ENCODE measurements around the gene CDKN2C. TPM values are rescaled to one million over a fixed set of nuclear protein-coding genes. Genes with fewer than 3 reads are reported as not detected.

The CDKN2C gene
- total RNA-seq, 3 donors from 2014 or later: 27.1 to 40.0 (median 31.1) TPM

DNA sequence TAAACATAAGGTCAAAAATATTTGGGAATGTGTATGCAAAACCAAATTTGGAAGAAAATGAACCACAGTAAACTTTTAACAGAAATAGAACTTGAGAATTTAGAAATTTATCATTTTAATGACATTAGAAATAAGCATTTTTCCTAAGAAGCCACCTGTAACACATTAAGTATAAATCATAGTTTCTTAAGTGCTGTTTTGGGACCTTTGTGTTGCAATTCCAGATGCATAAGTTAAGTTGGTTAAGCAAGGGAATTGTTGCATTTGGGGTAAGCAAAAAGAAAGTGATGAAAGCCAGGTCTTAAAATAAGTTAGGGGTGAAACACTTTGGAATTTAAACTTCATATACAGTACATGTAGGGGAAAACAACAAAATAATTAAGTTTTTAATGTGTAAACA lies 49.8 kb downstream of the CDKN2C start:
- no peak overlapping the region for H3K27ac ChIP-seq
- intact Hi-C loops (cut with DNase I; ENCODE audit: low total_unique reads): no loop called here
- no peaks in the 10 kb centered on the region for H3K4me1 ChIP-seq
- no peaks in the 10 kb centered on the region for H3K9me3 ChIP-seq
- H3K27me3 ChIP-seq: no peaks in the 10 kb centered on the region
- no peak for DNase-seq (ENCODE audit: low spot score in 2 of 2)
- no peak for TF ChIP-seq CTCF (IDR thresholded peaks at IDR 0.05)
- TF ChIP-seq POLR2AphosphoS5 (IDR thresholded peaks at IDR 0.05): no peak
- no peak for TF ChIP-seq POLR2A (IDR thresholded peaks at IDR 0.05)
- no peak overlapping the region for H3K4me3 ChIP-seq
- no peaks in the 10 kb centered on the region for H3K36me3 ChIP-seq

Other genes with a start within 250 kb of the CDKN2C start
- gene FAF1, start 10.0 kb upstream of the CDKN2C start, total RNA-seq: 10 to 100 TPM; 34.9 to 58.2 (median 42.0) TPM
- gene C1orf185, start 132.0 kb downstream of the CDKN2C start, total RNA-seq: not detected

All from breast epithelium (tissue), 4 donors.